HG03097 (cell line): Measurements from ENCODE around the gene TNFRSF1B.

ENCODE experiments used
- ATAC-seq: cut with Tn5 transposase; IDR thresholded peaks from one replicate; pipeline ENCODE4 v1.9.1; 2021; ENCODE audit not compliant: unreplicated experiment, low FRiP score

Gene TNFRSF1B

GRCh38 chr1:12174924-12175810 lies 8.4 kb downstream of the TNFRSF1B start:
- no peak for ATAC-seq

GRCh38 chr1:12176298-12177118 lies 9.7 kb downstream of the TNFRSF1B start:
- no peak for ATAC-seq

GRCh38 chr1:12177156-12177998 lies 10.6 kb downstream of the TNFRSF1B start:
- ATAC-seq, result no peak

GRCh38 chr1:12177999-12178441 lies 11.2 kb downstream of the TNFRSF1B start:
- ATAC-seq, result no peak

- no peak for ATAC-seq
These were observed 11.7 kb downstream of the TNFRSF1B start for GRCh38 chr1:12178511-12178910.

GRCh38 chr1:12179111-12179519 lies 12.3 kb downstream of the TNFRSF1B start:
- no peak for ATAC-seq

- ATAC-seq, result no peak
These were observed 12.9 kb downstream of the TNFRSF1B start for GRCh38 chr1:12179676-12180075.

GRCh38 chr1:12180315-12180714 lies 13.5 kb downstream of the TNFRSF1B start:
- no peak for ATAC-seq

- ATAC-seq, result no peak
These were observed 14.1 kb downstream of the TNFRSF1B start for GRCh38 chr1:12180903-12181302.

GRCh38 chr1:12181568-12181967 lies 14.8 kb downstream of the TNFRSF1B start:
- no peak for ATAC-seq

GRCh38 chr1:12182410-12182984 lies 15.7 kb downstream of the TNFRSF1B start:
- ATAC-seq, result no peak

GRCh38 chr1:12183095-12183794 lies 16.5 kb downstream of the TNFRSF1B start:
- ATAC-seq, result no peak

GRCh38 chr1:12184008-12184681 lies 17.4 kb downstream of the TNFRSF1B start:
- no peak for ATAC-seq

- ATAC-seq, result no peak
These were observed 18.5 kb downstream of the TNFRSF1B start for GRCh38 chr1:12185036-12185917.

- ATAC-seq, result no peak
These were observed 19.3 kb downstream of the TNFRSF1B start for GRCh38 chr1:12185918-12186678.

- ATAC-seq, result no peak
These were observed 19.8 kb downstream of the TNFRSF1B start for GRCh38 chr1:12186679-12186985.

- no peak for ATAC-seq
These were observed 21.3 kb downstream of the TNFRSF1B start for GRCh38 chr1:12188115-12188514.
